DMS 273 (cell line): Measurements from ENCODE around the gene PEX13.
"Not testable (repeated sequence)": the region's sequence is repeated elsewhere in the genome, so short reads cannot be mapped to it uniquely, and the experiment has no call there.

Source experiments
- DNase-seq: peaks from one replicate; lab custom pipeline; 2025; ENCODE audit not compliant: unreplicated experiment; lab: John Stamatoyannopoulos, UW

Gene PEX13

GRCh38 chr2:61017556-61018317, at the start of gene PEX13, which contains the start of gene PUS10:
TSS of gene PEX13 (plus strand) at chr2:61017720. CDS start at chr2:61017760, 40 bp downstream.
TSS of gene PUS10 (minus strand) at chr2:61018255. CDS start at chr2:61011890, 6,365 bp downstream.
- peak; percentile 92 for DNase-seq

GRCh38 chr2:60972889-60973656, 44.4 kb upstream of the PEX13 start:
- no peak for DNase-seq

- no peak for DNase-seq
Measured at GRCh38 chr2:60973705-60974104, 43.8 kb upstream of the PEX13 start.

- no peak for DNase-seq
Measured at GRCh38 chr2:60974652-60975051, 42.9 kb upstream of the PEX13 start.

- no peak for DNase-seq
Measured at GRCh38 chr2:60976256-60976850, 41.2 kb upstream of the PEX13 start.

- DNase-seq: no peak
Measured at GRCh38 chr2:60976875-60977561, 40.5 kb upstream of the PEX13 start.

- no peak for DNase-seq
Measured at GRCh38 chr2:60977562-60977895, 40.0 kb upstream of the PEX13 start.

- DNase-seq: no peak
Measured at GRCh38 chr2:60979231-60979630, 38.3 kb upstream of the PEX13 start.

GRCh38 chr2:60980071-60980815, 37.3 kb upstream of the PEX13 start:
- DNase-seq: peak; percentile 8

- not testable (repeated sequence) for DNase-seq
Measured at GRCh38 chr2:60982066-60982465, 35.5 kb upstream of the PEX13 start.

GRCh38 chr2:60984720-60985119, 32.8 kb upstream of the PEX13 start:
- no peak for DNase-seq

GRCh38 chr2:60987041-60987440, 30.5 kb upstream of the PEX13 start:
- no peak for DNase-seq

- not testable (repeated sequence) for DNase-seq
Measured at GRCh38 chr2:60987656-60988055, 29.9 kb upstream of the PEX13 start.

GRCh38 chr2:60989259-60989658, 28.3 kb upstream of the PEX13 start:
- no peak for DNase-seq

- DNase-seq: no peak
Measured at GRCh38 chr2:60991644-60992043, 25.9 kb upstream of the PEX13 start.

- no peak for DNase-seq
Measured at GRCh38 chr2:60992985-60993392, 24.5 kb upstream of the PEX13 start.

- no peak for DNase-seq
Measured at GRCh38 chr2:60994131-60994530, 23.4 kb upstream of the PEX13 start.

- peak; percentile 77 for DNase-seq
Measured at GRCh38 chr2:60998628-60999545, 18.6 kb upstream of the PEX13 start.

- no peak for DNase-seq
Measured at GRCh38 chr2:61005736-61006135, 11.8 kb upstream of the PEX13 start.
